Large intestine (tissue), 3 donors: ENCODE results near the gene NCKAP5. TPM values are rescaled to one million over a fixed set of nuclear protein-coding genes. Genes with fewer than 3 reads are reported as not detected.

Source experiments
- DNase-seq, 2 donors: peaks; one replicate each; pipeline versions ENCODE4 v3.0.0 to v3.0.0-alpha.2; 2013
- H3K27ac ChIP-seq: one replicate; pipeline ENCODE4 v1.5.1; 2013; ENCODE audit warnings: low read length
- H3K27me3 ChIP-seq: 2 replicates; pipeline ENCODE4 v1.6.1; 2013; ENCODE audit warnings: low read length; ENCODE audit not compliant: control insufficient read depth, insufficient read depth
- H3K36me3 ChIP-seq: 2 replicates; pipeline ENCODE4 v1.6.1; 2013; ENCODE audit warnings: low read length; ENCODE audit not compliant: control insufficient read depth, insufficient read depth
- H3K4me1 ChIP-seq: one replicate; pipeline ENCODE4 v1.6.1; 2013; ENCODE audit warnings: low read length; ENCODE audit not compliant: control insufficient read depth, insufficient read depth
- H3K4me3 ChIP-seq: one replicate; pipeline ENCODE4 v1.5.1; 2013; ENCODE audit warnings: low read length
- H3K9me3 ChIP-seq: one replicate; pipeline ENCODE4 v1.6.1; 2013; ENCODE audit warnings: mild to moderate bottlenecking, low read depth, low read length, moderate library complexity; ENCODE audit not compliant: control insufficient read depth
- WGBS: methylation state at CpG from one replicate; pipeline ENCODE4 v1.1.5; 2013; ENCODE audit warnings: low lambda C conversion rate; ENCODE audit not compliant: insufficient coverage; 5-methylcytosine and 5-hydroxymethylcytosine counted together
- polyA plus RNA-seq: library from polyadenylated mRNA; unstranded; fragments of 120-200 nt; gene quantifications from one replicate; pipeline ENCODE4 v1.2.1, GENCODE V29; 2013

Gene NCKAP5
- polyA plus RNA-seq, 1 donor = 4.3 TPM

GRCh38 chr2:133513893-133514292 lies 54.4 kb downstream of the NCKAP5 start:
- no peaks in the 10 kb centered on the region for H3K4me1 ChIP-seq
- no peaks in the 10 kb centered on the region for H3K27me3 ChIP-seq
- no peak overlapping the region for H3K4me3 ChIP-seq
- H3K9me3 ChIP-seq = no peaks in the 10 kb centered on the region
- no peak for DNase-seq
- no CpG with 5 or more reads among the region's 8 CpGs for WGBS
- no peaks in the 10 kb centered on the region for H3K36me3 ChIP-seq
- H3K27ac ChIP-seq = no peak overlapping the region

GRCh38 chr2:133512121-133512520 lies 56.1 kb downstream of the NCKAP5 start:
- 78% methylated on average over 2 of the region's 4 CpGs for WGBS
- DNase-seq = no peak
- Histone ChIP-seq H3K4me1 (no peaks in the 10 kb centered on the region), H3K9me3 (no peaks in the 10 kb centered on the region), H3K4me3 (no peak overlapping the region), H3K27me3 (no peaks in the 10 kb centered on the region), H3K27ac (no peak overlapping the region), H3K36me3 (no peaks in the 10 kb centered on the region)

- WGBS = no CpG with 5 or more reads among the region's 1 CpG
- H3K27ac ChIP-seq = no peak overlapping the region
- no peak for DNase-seq
- H3K4me1 ChIP-seq = no peaks in the 10 kb centered on the region
- no peak overlapping the region for H3K4me3 ChIP-seq
- H3K9me3 ChIP-seq = no peaks in the 10 kb centered on the region
- H3K27me3 ChIP-seq = no peaks in the 10 kb centered on the region
- H3K36me3 ChIP-seq = no peaks in the 10 kb centered on the region
Observed at GRCh38 chr2:133511679-133512078, 56.6 kb downstream of the NCKAP5 start.

GRCh38 chr2:133509777-133510176 lies 58.5 kb downstream of the NCKAP5 start:
- no peak for DNase-seq
- Histone ChIP-seq H3K4me3 (no peak overlapping the region), H3K36me3 (no peaks in the 10 kb centered on the region), H3K27ac (no peak overlapping the region), H3K4me1 (no peaks in the 10 kb centered on the region), H3K27me3 (no peaks in the 10 kb centered on the region), H3K9me3 (no peaks in the 10 kb centered on the region)
- 100% methylated on average over 2 of the region's 6 CpGs for WGBS

- Histone ChIP-seq H3K4me1 (peaks cover 5% of the 10 kb centered on the region), H3K27me3 (no peaks in the 10 kb centered on the region), H3K36me3 (no peaks in the 10 kb centered on the region), H3K9me3 (no peaks in the 10 kb centered on the region), H3K27ac (no peak overlapping the region), H3K4me3 (no peak overlapping the region)
- 67% methylated on average over 1 of the region's 7 CpGs for WGBS
- DNase-seq = no peak
Observed at GRCh38 chr2:133508546-133509165, 59.6 kb downstream of the NCKAP5 start.

GRCh38 chr2:133506996-133507395 lies 61.3 kb downstream of the NCKAP5 start:
- Histone ChIP-seq H3K9me3 (no peaks in the 10 kb centered on the region), H3K36me3 (no peaks in the 10 kb centered on the region), H3K4me1 (peaks cover 15% of the 10 kb centered on the region), H3K4me3 (no peak overlapping the region), H3K27ac (no peak overlapping the region), H3K27me3 (no peaks in the 10 kb centered on the region)
- DNase-seq = no peak
- WGBS = no CpG with 5 or more reads among the region's 6 CpGs

- Histone ChIP-seq H3K27me3 (no peaks in the 10 kb centered on the region), H3K9me3 (no peaks in the 10 kb centered on the region), H3K27ac (no peak overlapping the region), H3K36me3 (no peaks in the 10 kb centered on the region), H3K4me3 (no peak overlapping the region), H3K4me1 (peaks cover 15% of the 10 kb centered on the region)
- DNase-seq = no peak
- WGBS = no CpG with 5 or more reads among the region's 4 CpGs
Observed at GRCh38 chr2:133504566-133505505, 63.4 kb downstream of the NCKAP5 start.

- Histone ChIP-seq H3K27ac (no peak overlapping the region), H3K27me3 (no peaks in the 10 kb centered on the region), H3K9me3 (no peaks in the 10 kb centered on the region), H3K4me3 (no peak overlapping the region), H3K36me3 (no peaks in the 10 kb centered on the region), H3K4me1 (peaks cover 15% of the 10 kb centered on the region)
- no CpG with 5 or more reads among the region's 1 CpG for WGBS
- DNase-seq = no peak
Observed at GRCh38 chr2:133503927-133504326, 64.3 kb downstream of the NCKAP5 start.

GRCh38 chr2:133503323-133503722 lies 64.9 kb downstream of the NCKAP5 start:
- Histone ChIP-seq H3K4me1 (peaks cover 15% of the 10 kb centered on the region), H3K4me3 (no peak overlapping the region), H3K27me3 (no peaks in the 10 kb centered on the region), H3K9me3 (no peaks in the 10 kb centered on the region), H3K27ac (peak overlapping the region; percentile 67), H3K36me3 (no peaks in the 10 kb centered on the region)
- no CpG with 5 or more reads among the region's 1 CpG for WGBS
- peak; percentile 43 to 80 for DNase-seq

GRCh38 chr2:133502678-133503077 lies 65.6 kb downstream of the NCKAP5 start:
- H3K27me3 ChIP-seq = no peaks in the 10 kb centered on the region
- WGBS = 90% methylated on average over 3 of the region's 7 CpGs
- no peak overlapping the region for H3K4me3 ChIP-seq
- no peaks in the 10 kb centered on the region for H3K9me3 ChIP-seq
- H3K4me1 ChIP-seq = peaks cover 20% of the 10 kb centered on the region
- no peaks in the 10 kb centered on the region for H3K36me3 ChIP-seq
- DNase-seq = no peak
- peak overlapping the region; percentile 67 for H3K27ac ChIP-seq
